GM20431 (cell line): ENCODE results near the gene FOXP1.
"Not testable (repeated sequence)": the region's sequence is repeated elsewhere in the genome, so short reads cannot be mapped to it uniquely, and the experiment has no call there.

Experiments
- in situ Hi-C: fragments of 300-500 bp; cut with MseI, MboI; formaldehyde crosslinking; loops from one replicate; pipeline ENCODE4 v1.15.0; 2020; ENCODE audit warnings: low sequenced_read_pairs; ENCODE audit not compliant: unreplicated experiment

The FOXP1 gene

DNA sequence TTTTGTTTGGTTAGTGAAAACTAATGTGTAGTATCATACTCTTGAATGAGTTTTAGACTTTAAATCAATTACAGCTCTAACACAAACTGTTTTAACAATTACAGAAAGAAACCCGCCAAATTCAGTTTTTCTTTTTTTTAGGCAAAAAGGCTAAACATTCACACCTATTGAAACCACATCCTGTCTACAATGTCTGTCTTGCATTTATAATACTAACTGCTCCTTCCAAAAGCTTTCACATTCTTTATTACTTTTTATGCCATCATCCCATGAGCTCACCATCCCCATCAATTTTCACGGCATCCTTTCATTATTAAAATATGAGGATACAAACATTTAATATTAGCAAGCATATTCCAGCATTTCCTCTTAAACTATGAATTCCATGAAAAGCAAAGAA is 593.3 kb downstream of the FOXP1 start:
- in situ Hi-C loops = no loop called here

DNA sequence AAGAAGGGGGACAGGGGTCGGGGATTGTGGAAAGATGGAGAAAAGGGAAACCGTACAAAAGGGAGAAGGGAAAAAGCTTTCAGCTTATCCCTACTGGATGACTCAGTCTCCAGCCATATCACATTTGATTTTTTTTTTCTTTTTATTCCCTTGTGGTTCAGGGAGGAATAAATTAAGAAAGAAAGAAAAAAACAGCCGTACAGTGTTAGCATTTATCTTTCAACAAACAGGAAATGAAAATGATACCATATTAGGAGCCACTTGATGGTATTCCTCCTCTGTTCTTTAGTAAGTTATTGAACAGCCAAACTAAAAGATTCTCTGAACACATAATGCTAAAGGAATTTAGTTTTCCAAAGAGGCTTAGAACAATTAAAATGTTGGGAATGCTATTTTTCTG is 594.4 kb downstream of the FOXP1 start:
- in situ Hi-C loops = no loop called here

DNA sequence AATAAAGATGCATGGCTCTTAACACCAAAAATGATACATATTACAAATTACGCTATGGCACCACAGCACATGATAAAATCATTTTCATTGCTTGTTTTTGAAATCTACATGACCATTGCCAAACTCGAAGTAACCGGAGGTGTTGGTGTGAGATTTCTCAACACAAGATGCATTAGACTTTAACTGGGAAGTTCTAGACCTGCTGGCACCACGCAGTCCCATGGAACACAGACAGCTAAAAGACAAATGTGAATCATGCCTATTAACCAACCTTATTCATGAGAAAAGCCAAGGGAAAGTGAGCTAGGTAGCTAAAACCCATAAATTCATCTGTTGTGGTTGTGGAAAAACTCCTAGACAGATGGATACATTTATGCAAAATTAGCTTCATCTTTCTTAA is 595.4 kb downstream of the FOXP1 start:
- in situ Hi-C loops = no loop called here

DNA sequence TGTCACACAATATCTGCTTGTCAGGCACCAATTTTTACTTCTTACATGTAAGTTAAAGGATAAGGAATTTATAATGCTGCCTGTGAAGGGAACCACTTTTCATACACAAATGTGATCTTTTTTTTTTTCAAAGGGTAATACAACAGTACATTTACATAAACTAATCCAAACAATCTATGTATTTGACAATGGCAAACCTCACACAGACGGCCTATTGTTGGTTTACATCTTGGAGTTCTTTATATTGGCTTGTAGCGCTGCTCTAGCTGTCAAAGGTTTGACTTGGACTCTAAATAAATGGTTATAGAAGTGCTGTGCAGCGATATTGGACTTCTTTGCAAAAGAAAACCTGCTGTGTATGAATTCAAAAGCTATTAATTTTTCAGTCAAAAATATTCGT is 598.0 kb downstream of the FOXP1 start:
- in situ Hi-C loops = no loop called here

DNA sequence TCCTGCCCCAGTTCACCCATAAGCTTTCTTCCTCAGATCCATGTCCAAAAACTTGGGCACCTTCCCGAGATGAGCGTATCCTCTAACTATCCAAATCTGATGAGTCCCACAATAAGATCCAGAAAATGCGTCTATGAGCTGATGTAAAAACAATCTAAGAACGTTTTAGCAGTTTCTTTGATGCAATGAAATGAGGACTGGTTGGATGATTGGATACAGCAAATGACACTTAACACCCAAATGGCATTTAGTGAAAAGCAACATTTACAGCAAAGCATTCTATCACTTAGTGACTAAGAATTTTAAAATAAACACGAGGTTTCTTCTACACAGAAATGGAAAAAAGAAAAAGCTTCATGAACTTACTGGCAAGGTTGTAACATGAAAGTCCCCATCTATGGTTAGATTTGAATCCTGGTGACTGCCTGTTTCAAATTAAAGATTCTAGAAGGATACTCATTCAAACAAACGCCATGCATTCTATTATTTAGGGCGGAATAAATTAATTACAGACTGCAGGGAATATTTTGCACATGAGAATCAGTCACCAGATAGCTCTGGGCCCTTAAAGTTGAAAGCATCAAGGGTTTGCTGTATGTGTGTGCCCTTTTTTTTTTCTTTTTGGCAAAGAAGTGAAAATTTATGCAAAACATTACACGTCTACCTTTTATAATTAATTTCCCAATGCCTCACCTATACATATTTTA is 598.6 kb downstream of the FOXP1 start:
- in situ Hi-C loops = no loop called here

DNA sequence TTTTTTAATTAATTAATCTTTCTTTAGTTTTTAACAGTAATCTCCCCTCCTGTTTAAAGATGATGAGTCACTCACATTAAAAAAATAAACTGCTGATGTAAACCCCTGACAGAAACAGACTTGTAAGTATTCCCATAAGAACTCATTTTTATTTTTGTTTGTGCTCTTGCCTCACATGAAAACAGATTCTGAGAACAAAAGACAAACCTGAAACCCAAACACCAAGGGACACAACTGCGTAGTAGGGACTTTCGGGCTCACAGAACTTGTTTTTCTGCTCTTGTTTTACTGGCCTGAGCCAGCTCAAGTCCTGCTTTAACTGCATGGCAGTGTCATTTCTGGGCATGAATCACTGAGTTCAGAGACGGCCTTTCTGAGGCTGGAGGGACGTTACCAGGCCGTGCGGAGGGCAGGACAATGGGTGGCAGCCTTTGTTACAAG is 600.8 kb downstream of the FOXP1 start:
- in situ Hi-C loops = no loop called here

DNA sequence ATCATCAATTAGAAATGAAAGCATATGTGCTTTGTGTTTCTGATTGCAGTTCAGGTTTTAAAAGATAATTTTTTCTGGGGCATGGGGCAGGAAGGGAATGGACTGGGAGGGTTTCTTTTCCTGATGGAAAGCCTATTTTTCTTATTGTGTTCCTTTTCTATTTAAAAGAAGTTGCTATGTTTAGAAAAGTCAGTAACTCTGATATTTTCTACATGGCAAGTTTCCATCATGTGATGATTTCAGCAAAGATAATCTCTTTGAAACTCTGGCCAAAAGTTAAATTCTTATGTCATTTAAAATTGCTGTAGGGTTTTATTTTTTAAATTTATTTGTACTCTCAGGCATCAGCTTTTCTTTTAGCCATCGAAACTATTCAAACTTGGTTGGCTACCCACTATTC is 601.2 kb downstream of the FOXP1 start:
- in situ Hi-C loops = no loop called here

DNA sequence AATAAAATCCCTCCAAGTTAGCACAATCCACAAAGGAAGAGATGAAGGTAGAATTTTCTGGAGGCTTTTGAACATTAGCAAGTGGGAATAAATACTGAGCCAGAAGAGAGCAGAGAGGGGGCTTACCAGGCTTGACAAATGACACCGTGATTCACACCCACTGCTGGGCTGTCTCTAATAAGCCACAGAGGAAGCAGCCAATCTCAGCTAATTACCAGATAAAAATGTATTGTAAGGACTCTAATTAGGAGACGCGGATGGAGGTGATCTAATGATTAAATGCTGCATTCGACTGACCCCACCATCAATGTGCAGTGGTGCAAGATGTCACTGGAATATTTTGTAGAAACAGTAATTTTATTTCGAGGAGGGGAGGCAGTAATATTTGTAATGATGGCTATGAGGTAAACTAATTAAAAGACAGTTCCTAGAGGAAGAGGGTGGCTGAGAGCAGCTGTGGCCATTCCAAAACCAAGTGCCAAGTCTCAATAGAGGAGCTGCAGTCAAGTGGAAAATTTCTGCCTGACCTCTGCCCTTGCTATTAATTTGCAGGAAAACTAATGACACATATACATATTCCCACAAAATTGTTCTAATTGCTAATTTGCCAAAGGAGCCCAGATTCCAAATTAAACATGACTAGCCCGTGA is 602.2 kb downstream of the FOXP1 start:
- in situ Hi-C loops = no loop called here

DNA sequence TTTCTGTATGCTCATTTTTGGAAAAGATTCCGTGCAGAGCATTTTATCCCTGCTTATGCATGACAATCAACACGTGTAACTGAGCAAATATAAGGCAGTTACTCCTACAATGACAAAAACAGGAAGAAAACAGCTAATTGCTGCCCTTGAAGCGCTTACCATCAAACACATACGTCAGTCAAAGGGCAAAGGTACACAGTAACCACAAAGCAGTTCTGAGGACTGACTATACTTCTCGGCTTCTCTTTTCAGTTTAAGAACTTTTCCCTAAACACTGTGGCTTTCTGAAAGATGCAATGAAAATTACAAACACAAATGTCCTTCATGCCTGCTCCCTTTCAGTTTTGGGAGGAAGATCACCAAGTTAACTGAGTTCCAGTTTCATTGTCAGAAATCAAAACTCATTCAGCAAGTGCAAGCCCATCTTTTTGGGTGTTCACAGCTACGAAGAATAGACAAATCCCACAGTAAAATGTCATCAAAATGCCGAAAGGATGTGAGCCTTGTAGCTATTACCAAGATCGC is 602.8 kb downstream of the FOXP1 start:
- in situ Hi-C loops = no loop called here

DNA sequence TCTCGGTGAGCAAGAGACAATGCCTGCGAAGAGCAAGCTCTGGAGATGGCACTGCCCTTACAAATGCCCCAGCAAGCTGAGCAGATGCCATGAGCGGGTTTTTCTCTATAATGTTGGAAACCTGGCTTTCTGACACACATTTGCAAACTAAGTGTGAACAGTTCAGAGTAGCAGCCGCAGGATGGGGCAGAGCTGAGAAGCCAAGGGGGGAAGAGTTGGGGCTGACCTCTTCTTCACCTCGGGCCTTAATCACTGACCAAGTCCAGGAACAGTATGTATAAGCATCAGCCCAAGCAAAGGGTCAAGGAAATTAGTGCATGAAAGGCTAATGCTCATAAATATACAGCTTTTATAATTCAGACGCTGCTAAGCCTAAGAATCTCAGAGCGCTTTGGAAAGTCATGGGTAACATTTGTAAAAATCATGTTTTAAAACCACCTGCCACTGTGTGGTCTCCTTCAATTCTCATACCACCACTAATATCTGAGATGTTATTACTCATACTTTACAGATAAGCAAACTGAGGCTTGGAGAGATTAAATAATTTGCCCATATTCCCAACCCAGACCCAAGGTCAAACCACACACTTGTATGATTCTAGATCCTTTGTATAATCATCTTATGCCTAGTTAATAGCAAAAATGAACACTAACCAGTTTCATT is 603.4 kb downstream of the FOXP1 start:
- in situ Hi-C loops = no loop called here

DNA sequence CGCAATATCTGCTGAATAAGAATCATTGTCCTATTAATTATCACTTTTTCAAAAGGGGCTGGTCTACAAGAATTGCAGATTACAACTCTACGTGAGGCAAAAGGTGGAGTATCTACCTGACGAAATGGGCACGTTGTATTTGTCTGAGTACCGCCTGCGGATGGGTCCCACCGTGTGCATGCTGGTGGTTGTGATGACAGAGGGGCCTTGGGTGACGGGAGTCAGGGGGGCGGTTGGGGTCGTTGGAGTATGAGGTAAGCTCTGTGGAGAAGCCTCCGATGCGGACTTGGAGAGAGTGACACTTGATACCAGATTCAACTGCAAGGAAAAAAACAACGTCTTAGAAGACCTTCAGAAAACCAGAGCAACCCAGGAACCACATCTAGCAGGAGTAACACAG is 605.8 kb downstream of the FOXP1 start:
- in situ Hi-C loops = no loop called here

DNA sequence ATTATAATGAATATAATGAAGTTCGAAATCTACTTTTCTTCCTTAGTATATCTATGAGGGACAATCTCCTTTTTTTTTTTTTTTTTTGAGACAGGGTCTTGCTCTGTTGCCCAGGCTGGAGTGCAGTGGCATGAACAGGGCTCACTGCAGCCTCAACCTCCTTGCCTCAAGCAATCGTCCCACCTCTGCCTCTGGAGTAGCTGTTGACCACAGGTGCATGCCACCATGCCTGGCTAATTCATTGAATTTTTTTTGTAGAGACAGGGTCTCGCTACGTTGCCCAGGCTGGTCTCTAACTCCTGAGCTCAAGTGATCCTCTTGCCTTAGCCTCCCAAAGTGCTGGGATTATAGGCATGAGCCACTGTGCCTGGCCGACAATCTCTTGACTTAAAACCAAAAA is 607.5 kb downstream of the FOXP1 start:
- in situ Hi-C loops = not testable (repeated sequence)

DNA sequence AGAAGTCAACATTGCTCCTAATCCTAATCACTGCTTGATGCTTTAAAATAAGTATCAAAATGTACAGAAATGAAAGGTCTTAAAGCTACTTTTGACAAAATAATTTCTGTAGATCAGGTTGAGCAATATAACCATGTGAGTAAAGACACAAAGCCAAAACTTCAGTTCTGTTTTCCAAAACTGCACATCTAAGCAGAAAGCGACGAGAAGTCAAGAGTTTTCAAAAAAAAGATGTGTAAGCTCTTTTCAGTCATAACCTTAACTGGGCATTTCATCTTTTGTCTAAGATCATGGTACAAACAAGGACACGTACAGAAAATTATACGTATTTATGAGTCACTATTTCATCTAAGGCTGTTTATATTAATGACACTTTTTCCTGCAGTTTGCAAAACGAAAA is 608.8 kb downstream of the FOXP1 start:
- in situ Hi-C loops = no loop called here

DNA sequence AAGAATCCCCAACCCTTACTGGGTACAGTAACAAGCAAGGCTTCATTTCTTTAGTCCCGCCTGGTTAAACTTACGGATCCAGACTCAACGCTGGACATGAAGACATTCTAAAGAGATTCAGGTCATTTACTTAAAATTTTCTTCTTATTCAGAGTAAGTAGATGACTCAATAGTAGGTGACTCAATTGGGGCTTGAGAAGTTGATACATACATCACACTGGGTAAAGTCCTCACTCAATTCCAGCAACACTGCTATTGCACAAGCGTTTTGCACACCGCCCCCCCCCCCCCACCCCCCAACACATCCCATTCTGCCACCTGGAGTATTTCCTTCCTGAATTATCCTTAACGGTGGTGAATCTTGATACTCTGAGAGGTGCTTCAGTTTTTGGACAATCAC is 610.0 kb downstream of the FOXP1 start:
- in situ Hi-C loops = no loop called here

DNA sequence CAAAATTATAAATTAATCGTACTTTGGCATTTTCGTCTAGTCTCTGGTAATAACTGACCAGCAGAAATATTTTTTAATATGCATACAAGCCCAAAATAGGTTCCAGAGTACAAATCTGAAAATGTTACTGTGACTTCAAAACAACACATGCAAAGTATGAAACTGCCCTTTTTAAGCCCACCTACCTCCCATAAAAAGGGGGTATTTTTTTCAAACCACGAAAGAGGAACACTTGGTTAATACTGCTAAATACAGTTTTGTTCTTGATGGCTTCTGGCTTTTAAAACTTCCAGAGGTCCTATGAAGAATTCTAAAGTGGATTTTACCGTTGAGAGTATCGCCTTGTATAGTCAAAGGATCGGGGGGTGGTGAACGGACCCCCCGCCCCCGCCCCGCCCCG is 610.7 kb downstream of the FOXP1 start:
- in situ Hi-C loops = no loop called here

DNA sequence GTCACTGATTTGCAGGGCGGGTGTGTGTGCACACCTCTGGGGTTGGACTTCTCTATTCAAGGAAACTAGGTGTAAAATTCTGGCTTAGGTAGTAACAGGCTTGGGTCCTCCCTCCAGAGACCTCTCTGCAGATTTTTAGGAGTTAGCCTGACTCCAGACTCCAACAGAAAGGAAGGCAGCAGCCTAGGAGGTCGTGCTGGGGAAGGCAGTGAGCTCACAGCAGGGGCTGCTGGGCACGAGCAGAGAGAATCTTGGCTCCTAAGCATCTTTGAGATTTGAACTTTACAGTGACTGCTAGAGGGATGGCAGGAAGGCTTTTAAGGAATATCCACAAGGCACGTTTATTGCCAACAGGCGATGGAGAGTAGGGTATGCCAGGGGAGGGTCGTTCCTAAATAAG is 612.6 kb downstream of the FOXP1 start:
- in situ Hi-C loops = no loop called here

DNA sequence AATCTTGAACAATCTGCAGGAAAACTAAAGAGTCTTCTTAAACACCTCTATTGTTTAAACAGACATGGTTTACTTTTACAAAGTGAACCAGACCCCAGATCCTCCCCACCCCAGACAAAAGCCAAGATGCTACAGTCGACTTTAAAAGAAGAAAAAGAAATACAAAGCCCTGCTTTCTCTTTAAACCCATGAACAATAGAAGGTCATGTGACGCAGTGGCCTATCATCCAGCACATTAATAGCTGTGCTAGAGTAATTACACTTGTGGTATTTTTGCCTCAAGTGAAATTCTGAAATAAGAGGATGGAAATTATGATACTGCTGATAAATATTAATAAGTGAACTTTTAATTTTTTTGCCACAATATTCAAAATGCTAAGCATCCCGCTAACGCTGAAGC is 613.4 kb downstream of the FOXP1 start:
- in situ Hi-C loops = no loop called here

DNA sequence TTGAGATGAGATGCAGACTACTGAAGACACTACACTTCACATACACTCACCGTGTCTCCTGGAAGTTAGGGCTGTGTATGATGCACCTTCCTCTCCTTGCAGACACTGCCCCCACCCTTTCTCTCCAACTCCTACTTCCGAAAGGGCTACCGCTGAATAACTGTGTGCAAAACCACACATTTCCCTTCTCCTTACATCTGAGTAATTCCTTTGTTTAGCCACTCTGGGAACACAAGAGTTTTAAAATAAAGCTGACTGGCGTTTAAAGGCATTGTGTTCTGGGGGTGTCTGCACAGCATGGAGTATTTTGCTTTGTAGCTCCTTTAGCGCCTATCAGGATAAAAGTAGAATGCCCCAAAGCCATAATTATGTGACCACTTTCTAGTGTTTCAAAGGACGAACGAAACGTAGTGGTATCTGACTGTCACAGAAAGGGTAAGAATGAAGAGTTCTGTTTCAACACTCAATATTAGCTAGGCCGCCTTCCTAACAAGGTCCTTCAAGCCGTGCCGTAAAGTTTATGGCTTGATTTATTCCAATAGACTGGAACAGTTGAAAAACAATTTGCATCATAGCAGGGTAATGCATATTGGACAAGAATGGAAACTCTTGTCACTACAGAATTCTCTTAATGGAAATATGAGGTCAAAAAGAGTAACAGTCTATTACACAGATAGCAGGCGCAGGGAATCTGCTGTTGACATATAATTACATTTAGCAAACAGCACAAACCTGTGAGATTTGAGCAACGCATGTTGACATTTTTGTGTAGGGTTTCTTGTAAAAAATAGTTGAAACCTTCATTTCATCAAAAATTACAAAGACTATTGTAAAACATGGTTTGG is 619.9 kb downstream of the FOXP1 start:
- in situ Hi-C loops = no loop called here

DNA sequence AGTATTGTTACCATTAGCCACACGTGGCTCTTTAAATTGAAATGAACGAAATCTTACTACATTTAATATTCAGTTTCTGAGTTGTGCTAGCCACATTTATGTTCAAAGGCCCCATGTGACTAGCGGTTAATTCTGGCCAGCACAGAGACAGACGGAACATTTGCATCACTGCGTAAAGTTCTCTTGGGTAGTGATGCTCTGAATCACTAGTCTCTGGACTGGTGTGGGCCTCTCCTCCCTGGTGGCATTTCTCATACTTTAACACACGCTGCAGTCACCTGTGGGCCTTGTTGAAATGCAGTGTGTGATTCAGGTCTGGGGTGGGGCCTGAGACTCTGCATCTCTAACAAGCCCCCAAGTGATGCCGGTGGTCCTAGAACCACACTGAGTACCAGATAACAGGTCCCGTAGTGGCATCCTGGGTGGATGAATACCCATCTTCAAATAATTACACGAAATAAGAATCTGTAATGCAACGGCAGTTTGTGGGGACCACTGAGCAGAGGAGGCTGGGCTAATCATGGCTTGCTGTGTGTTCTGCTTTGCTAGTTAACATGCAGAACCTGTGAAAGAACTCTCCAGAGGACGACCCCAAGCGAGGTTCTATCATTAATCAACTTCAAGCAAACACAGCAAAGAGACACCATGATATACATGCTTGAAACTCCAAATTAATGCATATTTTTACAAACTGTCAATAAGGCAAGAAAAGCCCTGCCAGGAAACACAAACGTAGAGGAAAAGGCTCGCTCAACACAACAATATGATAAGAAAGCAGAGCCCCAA is 623.8 kb downstream of the FOXP1 start:
- in situ Hi-C loops = no loop called here
